Measurements from ENCODE around the gene RNU5D-1. TPM values are rescaled to one million over a fixed set of nuclear protein-coding genes. Genes with fewer than 3 reads are reported as not detected.

Gene RNU5D-1
- total RNA-seq, 1 experiment from 2014 or later, result not detected

GRCh38 chr1:44682883-44683265, 48.1 kb downstream of the RNU5D-1 start:
- no peak overlapping the region for H3K27ac Mint-ChIP-seq (ENCODE audit: low read depth, unreplicated experiment)
- no peaks in the 10 kb centered on the region for H3K4me1 Mint-ChIP-seq (ENCODE audit: insufficient read depth, unreplicated experiment)
- DNase-seq (ENCODE audit: unreplicated experiment), result no peak
- POLR2A ChIA-PET, result no interaction called here
- no peaks in the 10 kb centered on the region for H3K36me3 Mint-ChIP-seq (ENCODE audit: insufficient read depth, unreplicated experiment)
- BruUV-seq (replicated peaks), result no TSS peak
- H3K4me3 Mint-ChIP-seq (ENCODE audit: unreplicated experiment), result no peak overlapping the region
- intact Hi-C loops (cut with micrococcal nuclease), result no loop called here
- CTCF ChIA-PET, result no interaction called here
- no peak for TF ChIP-seq CTCF (IDR thresholded peaks at IDR 0.05; ENCODE audit: unreplicated experiment)
- no peaks in the 10 kb centered on the region for H3K9me3 Mint-ChIP-seq (ENCODE audit: unreplicated experiment)
- H3K27me3 Mint-ChIP-seq (ENCODE audit: insufficient read depth, unreplicated experiment), result no peaks in the 10 kb centered on the region

- ChIA-PET CTCF (interaction anchor here (0.6 to 0.7 kb wide), 2 partner anchors 11 to 635 kb away, joined by 3 to 4 read pairs; no protein-coding TSS in a partner anchor), POLR2A (no interaction called here)
- no peak overlapping the region for H3K27ac Mint-ChIP-seq (ENCODE audit: low read depth, unreplicated experiment)
- no peak overlapping the region for H3K4me3 Mint-ChIP-seq (ENCODE audit: unreplicated experiment)
- H3K4me1 Mint-ChIP-seq (ENCODE audit: insufficient read depth, unreplicated experiment), result no peaks in the 10 kb centered on the region
- H3K27me3 Mint-ChIP-seq (ENCODE audit: insufficient read depth, unreplicated experiment), result no peaks in the 10 kb centered on the region
- no peak for DNase-seq (ENCODE audit: unreplicated experiment)
- TF ChIP-seq CTCF (IDR thresholded peaks at IDR 0.05; ENCODE audit: unreplicated experiment), result no peak
- BruUV-seq (replicated peaks), result no TSS peak
- intact Hi-C loops (cut with micrococcal nuclease), result no loop called here
- no peaks in the 10 kb centered on the region for H3K9me3 Mint-ChIP-seq (ENCODE audit: unreplicated experiment)
- no peaks in the 10 kb centered on the region for H3K36me3 Mint-ChIP-seq (ENCODE audit: insufficient read depth, unreplicated experiment)
Measured at GRCh38 chr1:44681905-44682882, 48.8 kb downstream of the RNU5D-1 start.

Other genes starting within 250 kb of the RNU5D-1 start
- gene TMEM53, start 56.7 kb downstream of the RNU5D-1 start, total RNA-seq (2022), result 2.2 TPM in 2 replicates
- gene ARMH1, start 56.5 kb downstream of the RNU5D-1 start, total RNA-seq (2022), result 0.65 and 0.96 TPM in 2 replicates
- 20.8 and 25.1 TPM in 2 replicates for gene KIF2C, start 8.7 kb upstream of the RNU5D-1 start, total RNA-seq (2022)
- gene RPS8, start 44.4 kb upstream of the RNU5D-1 start, total RNA-seq (2022), result 2,454 and 2,713 TPM in 2 replicates
- gene BEST4, start 57.0 kb upstream of the RNU5D-1 start, total RNA-seq (2022), result 0.35 and 0.49 TPM in 2 replicates
- gene PLK3, start 69.2 kb upstream of the RNU5D-1 start, total RNA-seq (2022), result 47.2 and 68.0 TPM in 2 replicates
- not detected in 2 replicates for gene DYNLT4, start 76.2 kb upstream of the RNU5D-1 start, total RNA-seq (2022)
- 11.7 and 15.5 TPM in 2 replicates for gene BTBD19, start 77.4 kb upstream of the RNU5D-1 start, total RNA-seq (2022)
- gene PTCH2, start 112.1 kb upstream of the RNU5D-1 start, total RNA-seq (2022), result 0.56 and 0.79 TPM in 2 replicates